ENCODE measurements around the gene CABP2.

The CABP2 gene

GRCh38 chr11:67542169-67542568 lies 18.9 kb upstream of the CABP2 start:
- Histone ChIP-seq H3K36me3 (ENCODE audit: control insufficient read depth, insufficient read depth, low read length) (no peaks in the 10 kb centered on the region), H3K4me3 (replicated peaks; ENCODE audit: low read depth, low read length) (no peak overlapping the region), H3K27me3 (replicated peaks; ENCODE audit: control insufficient read depth, insufficient read depth, low read length) (peaks cover 1% of the 10 kb centered on the region; the same call in 1 of the 2 replicates)
- DNase-seq (ENCODE audit: extremely low read depth, insufficient read length): no peak
- TF ChIP-seq CTCF (IDR thresholded peaks at IDR 0.05; ENCODE audit: insufficient read depth, low read length, poor library complexity, severe bottlenecking): no peak

GRCh38 chr11:67541198-67541597 lies 18.0 kb upstream of the CABP2 start:
- no peak for DNase-seq (ENCODE audit: extremely low read depth, insufficient read length)
- no peaks in the 10 kb centered on the region for H3K36me3 ChIP-seq (ENCODE audit: control insufficient read depth, insufficient read depth, low read length)
- no peak for TF ChIP-seq CTCF (IDR thresholded peaks at IDR 0.05; ENCODE audit: insufficient read depth, low read length, poor library complexity, severe bottlenecking)
- no peak overlapping the region for H3K4me3 ChIP-seq (replicated peaks; ENCODE audit: low read depth, low read length)
- no peaks in the 10 kb centered on the region for H3K27me3 ChIP-seq (replicated peaks; ENCODE audit: control insufficient read depth, insufficient read depth, low read length)

DNA sequence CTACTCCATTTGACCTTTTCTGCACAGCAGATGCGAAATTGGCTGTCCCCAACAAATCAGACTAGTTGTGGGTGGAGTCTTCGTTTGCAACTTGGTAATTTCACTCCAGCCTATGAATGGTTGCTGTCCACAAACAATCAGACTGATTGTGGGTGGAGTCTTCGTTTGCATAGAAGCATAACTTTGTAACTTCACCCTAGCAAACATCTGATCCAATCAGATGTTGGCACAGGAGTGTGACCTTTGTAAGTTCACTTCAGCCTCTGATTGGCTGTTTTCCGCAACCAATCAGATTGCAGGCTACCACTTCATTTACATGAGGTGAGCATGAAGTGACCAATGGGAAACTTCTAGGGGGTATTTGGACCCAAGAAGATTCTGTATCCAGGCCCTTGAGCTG lies 16.3 kb upstream of the CABP2 start:
- no peaks in the 10 kb centered on the region for H3K27me3 ChIP-seq (replicated peaks; ENCODE audit: control insufficient read depth, insufficient read depth, low read length)
- DNase-seq (ENCODE audit: extremely low read depth, insufficient read length): no peak
- H3K36me3 ChIP-seq (ENCODE audit: control insufficient read depth, insufficient read depth, low read length): no peaks in the 10 kb centered on the region
- no peak overlapping the region for H3K4me3 ChIP-seq (replicated peaks; ENCODE audit: low read depth, low read length)
- no peak for TF ChIP-seq CTCF (IDR thresholded peaks at IDR 0.05; ENCODE audit: insufficient read depth, low read length, poor library complexity, severe bottlenecking)

- DNase-seq (ENCODE audit: extremely low read depth, insufficient read length): no peak
- Histone ChIP-seq H3K27me3 (replicated peaks; ENCODE audit: control insufficient read depth, insufficient read depth, low read length) (no peaks in the 10 kb centered on the region), H3K4me3 (replicated peaks; ENCODE audit: low read depth, low read length) (no peak overlapping the region), H3K36me3 (ENCODE audit: control insufficient read depth, insufficient read depth, low read length) (no peaks in the 10 kb centered on the region)
- TF ChIP-seq CTCF (IDR thresholded peaks at IDR 0.05; ENCODE audit: insufficient read depth, low read length, poor library complexity, severe bottlenecking): no peak
These were observed 15.7 kb upstream of the CABP2 start for GRCh38 chr11:67538823-67539505.

DNA sequence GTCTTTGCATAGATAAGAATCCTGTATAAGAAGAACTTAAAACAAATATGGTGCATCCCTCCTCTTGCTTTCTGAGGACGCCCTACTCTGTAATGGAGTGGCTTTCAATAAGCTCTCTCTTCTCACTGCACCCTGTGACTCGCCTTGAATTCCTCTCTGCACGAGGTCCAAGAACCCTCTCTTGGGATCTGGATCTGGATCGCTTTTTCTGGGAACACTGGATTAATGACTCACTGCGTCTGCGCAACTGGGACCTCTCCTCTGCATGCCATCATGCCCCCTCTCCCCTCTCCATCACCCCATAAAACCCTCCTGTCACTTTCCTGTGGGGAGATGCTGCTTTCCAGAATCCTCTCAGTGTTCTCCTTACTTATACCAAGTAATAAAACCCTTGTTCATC lies 15.1 kb upstream of the CABP2 start:
- H3K4me3 ChIP-seq (replicated peaks; ENCODE audit: low read depth, low read length): no peak overlapping the region
- no peaks in the 10 kb centered on the region for H3K27me3 ChIP-seq (replicated peaks; ENCODE audit: control insufficient read depth, insufficient read depth, low read length)
- DNase-seq (ENCODE audit: extremely low read depth, insufficient read length): no peak
- TF ChIP-seq CTCF (IDR thresholded peaks at IDR 0.05; ENCODE audit: insufficient read depth, low read length, poor library complexity, severe bottlenecking): no peak
- no peaks in the 10 kb centered on the region for H3K36me3 ChIP-seq (ENCODE audit: control insufficient read depth, insufficient read depth, low read length)

DNA sequence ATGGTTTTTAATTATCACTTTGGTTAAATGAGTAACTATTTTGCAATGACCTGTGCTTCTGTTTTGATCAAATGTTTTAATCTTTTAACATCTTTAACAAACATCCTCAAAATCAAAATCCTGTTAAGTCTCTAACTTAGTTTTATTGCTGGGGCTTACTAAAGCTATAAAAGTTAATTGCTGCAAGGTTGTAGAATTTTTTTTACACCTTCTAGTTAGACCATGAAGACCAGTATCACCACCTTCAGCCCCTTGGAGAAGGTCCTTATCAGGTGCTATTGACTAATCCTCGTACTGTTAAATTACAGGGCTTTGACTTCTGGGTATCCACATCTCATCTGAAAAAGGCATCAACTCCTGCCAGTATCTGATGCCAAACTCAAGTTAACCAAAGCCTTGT lies 12.3 kb upstream of the CABP2 start:
- H3K27me3 ChIP-seq (replicated peaks; ENCODE audit: control insufficient read depth, insufficient read depth, low read length): no peaks in the 10 kb centered on the region
- no peak for DNase-seq (ENCODE audit: extremely low read depth, insufficient read length)
- no peak overlapping the region for H3K4me3 ChIP-seq (replicated peaks; ENCODE audit: low read depth, low read length)
- H3K36me3 ChIP-seq (ENCODE audit: control insufficient read depth, insufficient read depth, low read length): no peaks in the 10 kb centered on the region
- no peak for TF ChIP-seq CTCF (IDR thresholded peaks at IDR 0.05; ENCODE audit: insufficient read depth, low read length, poor library complexity, severe bottlenecking)

Data from GM06990 (cell line).